HCT116 (cell line): ENCODE data around the gene C22orf39. TPM values are rescaled to one million over a fixed set of nuclear protein-coding genes. Genes with fewer than 3 reads are reported as not detected.

Source experiments
- ATAC-seq: fragments of 200-7000 bp; cut with Tn5 transposase; 2 replicates; pipeline ENCODE4 v1.9.1; 2020; ENCODE audit warnings: mild to moderate bottlenecking, moderate library complexity
- BruUV-seq: library from RNA; stranded (reverse); fragments of 400-500 nt; replicated peaks from 2 replicates; lab custom pipeline; 2021; lab: Mats Ljungman, UMichigan
- CTCF ChIA-PET: fragments of 300-600 bp; sonication (Branson Sonifier 250); formaldehyde crosslinking; loops from one replicate; lab custom pipeline; 2021; ENCODE audit warnings: antibody characterized with exemption; lab: Charles Lee
- POLR2A ChIA-PET: fragments of 300-600, 350-600 bp; sonication (Branson Sonifier 250); formaldehyde crosslinking; loops from one replicate; lab custom pipeline; 2021; ENCODE audit warnings: antibody characterized with exemption; lab: Charles Lee
- RAD21 ChIA-PET, 2 experiments: fragments of 300-600 bp; sonication (Branson Sonifier 250); formaldehyde crosslinking; loops; one replicate each; lab custom pipeline; 2023; ENCODE audit warnings: low total read pairs in 2 of 2; ENCODE audit not compliant: uncharacterized antibody in 2 of 2, unreplicated experiment in 2 of 2, low non-redundant PET in 1 of 2; lab: Charles Lee
- DNase-seq: peaks from one replicate; pipeline ENCODE4 v3.0.0-alpha.2; 2010; ENCODE audit warnings: low read depth, low spot score
- H2AFZ ChIP-seq: fragments of 200-600 bp; shearing (Covaris generic), sonication (generic); 2 replicates; pipeline ENCODE4 v1.6.1; 2017; ENCODE audit warnings: low read depth, mixed run types, mixed read lengths, antibody characterized with exemption, low read length; ENCODE audit not compliant: poor library complexity, severe bottlenecking
- H3K27ac ChIP-seq: 2 replicates; pipeline ENCODE4 v1.5.1; 2012; ENCODE audit warnings: low read depth, low read length
- H3K27me3 ChIP-seq: fragments of 200-600 bp; sonication (generic); 2 replicates; pipeline ENCODE4 v1.6.1; 2016; ENCODE audit warnings: mixed run types, low read length, mixed read lengths; ENCODE audit not compliant: insufficient read depth
- H3K36me3 ChIP-seq, 2 experiments: fragments of 200-500 bp in 1 of 2; fragments of 200-600 bp in 1 of 2; sonication (Bioruptor generic) in 1 of 2; sonication (generic) in 1 of 2; 2 replicates each; pipeline versions ENCODE4 v1.5.1 to v1.6.1; 2014 to 2016; ENCODE audit warnings: low read length in 2 of 2, inconsistent platforms in 1 of 2, mixed read lengths in 1 of 2, mixed run types in 1 of 2; ENCODE audit not compliant: insufficient read depth in 2 of 2, control insufficient read depth in 1 of 2
- H3K4me1 ChIP-seq, 2 experiments: fragments of 200-600 bp in 1 of 2; sonication (generic) in 1 of 2; 2 replicates each; pipeline versions ENCODE4 v1.5.1 to v1.6.1; 2012 to 2017; ENCODE audit warnings: low read length in 2 of 2, inconsistent platforms in 1 of 2, mild to moderate bottlenecking in 1 of 2, mixed read lengths in 1 of 2, mixed run types in 1 of 2, moderate library complexity in 1 of 2; ENCODE audit not compliant: insufficient read depth in 2 of 2, control insufficient read depth in 1 of 2
- H3K4me2 ChIP-seq: fragments of 200-600 bp; sonication (generic); 2 replicates; pipeline ENCODE4 v1.6.1; 2017; ENCODE audit warnings: mixed run types, low read length, mixed read lengths
- H3K4me3 ChIP-seq, 2 experiments: fragments of 200-600 bp in 1 of 2; sonication (generic) in 1 of 2; replicated peaks in 1 of 2; 2 replicates each; pipeline ENCODE4 v1.5.1; 2011 to 2016; ENCODE audit warnings: low read length in 2 of 2, control low read depth in 1 of 2, low read depth in 1 of 2, mild to moderate bottlenecking in 1 of 2, mixed read lengths in 1 of 2, mixed run types in 1 of 2
- H3K79me2 ChIP-seq: fragments of 200-600 bp; sonication (generic); 2 replicates; pipeline ENCODE4 v1.6.1; 2017; ENCODE audit warnings: mild to moderate bottlenecking, mixed run types, low read length, moderate library complexity, mixed read lengths; ENCODE audit not compliant: insufficient read depth
- H3K9ac ChIP-seq: fragments of 200-600 bp; sonication (generic); 2 replicates; pipeline ENCODE4 v1.6.1; 2016; ENCODE audit warnings: low read length, mixed read lengths
- H3K9me2 ChIP-seq: fragments of 200-600 bp; sonication (generic), shearing (Covaris generic); 2 replicates; pipeline ENCODE4 v1.6.1; 2017; ENCODE audit warnings: mixed run types, mild to moderate bottlenecking, moderate library complexity; ENCODE audit not compliant: insufficient read depth
- H3K9me3 ChIP-seq, 2 experiments: fragments of 200-500 bp in 1 of 2; fragments of 200-600 bp in 1 of 2; sonication (Bioruptor generic) in 1 of 2; sonication (generic) in 1 of 2; 2 replicates each; pipeline ENCODE4 v1.6.1; 2014 to 2017; ENCODE audit warnings: low read length in 2 of 2, mixed read lengths in 2 of 2, inconsistent platforms in 1 of 2, low read depth in 1 of 2, mild to moderate bottlenecking in 1 of 2, mixed run types in 1 of 2, moderate library complexity in 1 of 2; ENCODE audit not compliant: control insufficient read depth in 1 of 2, insufficient read depth in 1 of 2
- H4K20me1 ChIP-seq: fragments of 200-600 bp; sonication (generic), shearing (Covaris generic); 2 replicates; pipeline ENCODE4 v1.6.1; 2017; ENCODE audit warnings: mixed run types, mild to moderate bottlenecking, moderate library complexity; ENCODE audit not compliant: insufficient read depth
- CBX3 ChIP-seq: IDR thresholded peaks from 2 replicates; pipeline ENCODE4 v1.6.1; 2012; ENCODE audit warnings: low read depth
- EGR1 ChIP-seq: IDR thresholded peaks from 2 replicates; pipeline ENCODE4 v1.6.1; 2012; ENCODE audit warnings: low read depth
- ELF1 ChIP-seq: IDR thresholded peaks from 2 replicates; pipeline ENCODE4 v1.6.1; 2012; ENCODE audit warnings: low read depth, borderline replicate concordance
- EZH2 ChIP-seq: fragments of 200-600 bp; sonication (generic); IDR thresholded peaks from 2 replicates; pipeline ENCODE4 v1.6.1; 2017; ENCODE audit warnings: antibody characterized with exemption, mixed run types
- FOSL1 ChIP-seq: IDR thresholded peaks from 2 replicates; pipeline ENCODE4 v1.6.1; 2012; ENCODE audit warnings: low read depth
- JUND ChIP-seq: IDR thresholded peaks from 2 replicates; pipeline ENCODE4 v1.6.1; 2012
- RAD21 ChIP-seq: IDR thresholded peaks from 2 replicates; pipeline ENCODE4 v1.6.1; 2012; ENCODE audit warnings: low read depth, mild to moderate bottlenecking
- SRF ChIP-seq: IDR thresholded peaks from 2 replicates; pipeline ENCODE4 v1.6.1; 2012; ENCODE audit warnings: low read depth
- TCF7L2 ChIP-seq: IDR thresholded peaks from 2 replicates; pipeline ENCODE4 v1.7.0; 2011; ENCODE audit warnings: borderline replicate concordance, inconsistent platforms; ENCODE audit not compliant: insufficient read depth, insufficient read length; ENCODE audit errors: extremely low read depth
- YY1 ChIP-seq: IDR thresholded peaks from 2 replicates; pipeline ENCODE4 v1.6.1; 2011; ENCODE audit warnings: low read length, low read depth, moderate library complexity, mild to moderate bottlenecking; ENCODE audit not compliant: insufficient replicate concordance; ENCODE audit errors: extremely low read depth
- ZNF274 ChIP-seq: fragments of 200-500 bp; sonication (Bioruptor generic); IDR thresholded peaks from 2 replicates; pipeline ENCODE4 v1.6.1; 2014; ENCODE audit warnings: mild to moderate bottlenecking, low read depth, low read length, inconsistent platforms
- intact Hi-C: fragments of 100-400 bp; cut with micrococcal nuclease; formaldehyde crosslinking; loops from 2 replicates; pipeline ENCODE4 v1.10.0; 2022
- total RNA-seq: library from RNA; stranded (reverse); gene quantifications from one replicate; pipeline ENCODE4 v1.2.1, GENCODE V29; 2021; ENCODE audit not compliant: unreplicated experiment
- TF ChIP-seq, protein P1 (sequence below), 3 experiments: fragments of 200-600 bp in 1 of 3; sonication (generic) in 1 of 3; IDR thresholded peaks in 2 of 3; conservative IDR thresholded peaks in 1 of 3; 2 replicates each; pipeline ENCODE4 v1.5.1; 2012 to 2017; ENCODE audit warnings: low read depth in 2 of 3, low read length in 2 of 3, antibody characterized with exemption in 1 of 3, borderline replicate concordance in 1 of 3, control low read depth in 1 of 3, mild to moderate bottlenecking in 1 of 3, mixed read lengths in 1 of 3, mixed run types in 1 of 3, moderate library complexity in 1 of 3; ENCODE audit not compliant: insufficient read depth in 1 of 3
- TF ChIP-seq, protein P2 (sequence below): IDR thresholded peaks from 2 replicates; pipeline ENCODE4 v1.6.1; 2012

The C22orf39 gene
- total RNA-seq, 1 experiment from 2014 or later: 17.7 TPM

- DNase-seq (no peak), ATAC-seq (no peak)
- CTCF ChIA-PET: no interaction called here
- peaks cover 19 to 41% of the 10 kb centered on the region in 2 experiments; a peak in 3 of 4 replicates for H3K36me3 ChIP-seq
- no TSS peak for BruUV-seq
- POLR2A ChIA-PET: interaction anchor here (0.6 kb wide), 1 partner anchor 104 kb away, joined by 3 read pairs; the partner anchor contains the start of gene CLTCL1
- H2AFZ ChIP-seq: no peak overlapping the region
- no peak overlapping the region for H3K4me2 ChIP-seq
- TF ChIP-seq, protein P1, sequence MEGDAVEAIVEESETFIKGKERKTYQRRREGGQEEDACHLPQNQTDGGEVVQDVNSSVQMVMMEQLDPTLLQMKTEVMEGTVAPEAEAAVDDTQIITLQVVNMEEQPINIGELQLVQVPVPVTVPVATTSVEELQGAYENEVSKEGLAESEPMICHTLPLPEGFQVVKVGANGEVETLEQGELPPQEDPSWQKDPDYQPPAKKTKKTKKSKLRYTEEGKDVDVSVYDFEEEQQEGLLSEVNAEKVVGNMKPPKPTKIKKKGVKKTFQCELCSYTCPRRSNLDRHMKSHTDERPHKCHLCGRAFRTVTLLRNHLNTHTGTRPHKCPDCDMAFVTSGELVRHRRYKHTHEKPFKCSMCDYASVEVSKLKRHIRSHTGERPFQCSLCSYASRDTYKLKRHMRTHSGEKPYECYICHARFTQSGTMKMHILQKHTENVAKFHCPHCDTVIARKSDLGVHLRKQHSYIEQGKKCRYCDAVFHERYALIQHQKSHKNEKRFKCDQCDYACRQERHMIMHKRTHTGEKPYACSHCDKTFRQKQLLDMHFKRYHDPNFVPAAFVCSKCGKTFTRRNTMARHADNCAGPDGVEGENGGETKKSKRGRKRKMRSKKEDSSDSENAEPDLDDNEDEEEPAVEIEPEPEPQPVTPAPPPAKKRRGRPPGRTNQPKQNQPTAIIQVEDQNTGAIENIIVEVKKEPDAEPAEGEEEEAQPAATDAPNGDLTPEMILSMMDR (IDR thresholded peaks at IDR 0.05 in 2 of 3, conservative IDR thresholded peaks at IDR 0.05 in 1 of 3; ENCODE audit: borderline replicate concordance in 1 of 3, insufficient read depth in 1 of 3, low read depth in 2 of 3, low read length in 2 of 3): no peak
- TF ChIP-seq, protein P2, sequence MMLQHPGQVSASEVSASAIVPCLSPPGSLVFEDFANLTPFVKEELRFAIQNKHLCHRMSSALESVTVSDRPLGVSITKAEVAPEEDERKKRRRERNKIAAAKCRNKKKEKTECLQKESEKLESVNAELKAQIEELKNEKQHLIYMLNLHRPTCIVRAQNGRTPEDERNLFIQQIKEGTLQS: no peak
- TF ChIP-seq RAD21: no peak
- TF ChIP-seq ELF1: no peak
- no peak for TF ChIP-seq YY1
- TF ChIP-seq EGR1: no peak
- no peak for TF ChIP-seq SRF
- TF ChIP-seq JUND: no peak
- TF ChIP-seq FOSL1: no peak
- no peak for TF ChIP-seq EZH2
- no peak for TF ChIP-seq ZNF274
- no peak for TF ChIP-seq CBX3
- TF ChIP-seq TCF7L2: no peak
- no peaks in the 10 kb centered on the region for H3K79me2 ChIP-seq
- no peaks in the 10 kb centered on the region for H3K9me2 ChIP-seq
- no peak overlapping the region for H3K4me3 ChIP-seq
- RAD21 ChIA-PET: no interaction called here
- no peaks in the 10 kb centered on the region for H3K9me3 ChIP-seq
- H3K9ac ChIP-seq: no peak overlapping the region
- no peaks in the 10 kb centered on the region for H3K4me1 ChIP-seq
- no peaks in the 10 kb centered on the region for H3K27me3 ChIP-seq
- H4K20me1 ChIP-seq: no peaks in the 10 kb centered on the region
- H3K27ac ChIP-seq: no peak overlapping the region
- intact Hi-C loops: no loop called here
These were observed 52.2 kb downstream of the C22orf39 start for GRCh38 chr22:19395276-19395675.
